ENCODE data around the gene IQCK.

IQCK gene

DNA sequence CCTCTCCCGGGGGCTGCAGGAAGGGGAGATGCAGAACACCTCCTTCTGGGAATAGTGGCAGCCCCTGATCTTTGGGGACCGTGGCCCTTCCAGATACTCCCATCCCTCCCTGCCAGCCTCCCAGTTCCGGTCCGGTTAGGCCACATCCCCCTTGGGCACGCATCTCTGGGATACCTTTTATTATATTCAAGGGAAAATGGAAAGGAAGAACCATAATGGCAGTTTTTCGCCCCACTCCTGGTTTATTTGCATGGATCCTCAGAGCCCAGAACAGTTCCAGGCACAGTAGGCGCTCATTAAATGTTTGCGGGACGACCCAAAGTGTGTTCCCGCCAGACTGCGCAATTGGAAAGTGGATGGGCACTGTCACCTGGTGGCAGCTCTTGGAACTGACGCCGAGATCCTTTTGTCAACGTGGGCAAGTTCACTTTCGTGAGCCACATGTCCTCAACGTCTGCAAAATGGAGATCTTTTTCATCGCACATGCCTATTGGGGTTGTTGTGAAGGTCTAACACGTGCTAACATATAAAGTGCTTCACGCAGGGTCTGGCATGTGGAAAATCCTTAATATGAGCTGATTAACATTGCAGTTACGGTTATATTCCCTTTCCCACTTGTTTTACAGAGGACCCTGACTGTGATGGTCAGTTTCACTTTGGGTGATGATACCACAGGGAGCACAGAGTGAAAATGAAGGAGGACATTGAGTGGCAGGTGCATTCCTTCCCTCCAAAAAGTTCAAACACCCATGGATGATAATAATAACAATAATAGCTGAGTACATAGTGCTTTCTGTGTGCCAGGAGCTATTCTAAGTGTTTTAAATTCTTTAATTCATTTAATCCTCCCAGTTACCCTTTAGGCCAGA, 168.2 kb downstream of the IQCK start (continued):
- TF ChIP-seq KLF1 (tag by site-specific recombination; IDR thresholded peaks at IDR 0.05) (no peak), ZNF660 (tag by site-specific recombination; IDR thresholded peaks at IDR 0.05) (peak; percentile 73), ZBTB1 (tag by site-specific recombination; IDR thresholded peaks at IDR 0.05) (peak; percentile 94; the same call in 1 of the 2 replicates), ZNF239 (tag by site-specific recombination; IDR thresholded peaks at IDR 0.05) (no peak), ZNF600 (tag by site-specific recombination; IDR thresholded peaks at IDR 0.05) (0 out of 2 replicates have a peak, but pooled peaks have one; percentile 57), ZNF292 (tag by site-specific recombination; IDR thresholded peaks at IDR 0.05; ENCODE audit: borderline replicate concordance, low read depth) (no peak), ZNF621 (tag by site-specific recombination; IDR thresholded peaks at IDR 0.05) (no peak), ZNF560 (tag by site-specific recombination; IDR thresholded peaks at IDR 0.05; ENCODE audit: borderline replicate concordance) (no peak), ZNF510 (tag by site-specific recombination; IDR thresholded peaks at IDR 0.05; ENCODE audit: insufficient replicate concordance) (no peak), ZEB2 (tag by site-specific recombination; IDR thresholded peaks at IDR 0.05) (no peak), ZNF529 (tag by site-specific recombination; IDR thresholded peaks at IDR 0.05; ENCODE audit: insufficient replicate concordance) (no peak), ZNF335 (tag by site-specific recombination; conservative IDR thresholded peaks at IDR 0.05) (0 out of 2 replicates have a peak, but pooled peaks have one; percentile 25), SP7 (tag by site-specific recombination; IDR thresholded peaks at IDR 0.05) (peak; percentile 37; the same call in 1 of the 2 replicates), ZNF16 (tag by site-specific recombination; IDR thresholded peaks at IDR 0.05; ENCODE audit: low read depth) (no peak), ZNF791 (tag by site-specific recombination; IDR thresholded peaks at IDR 0.05) (no peak), KLF7 (tag by site-specific recombination; IDR thresholded peaks at IDR 0.05; ENCODE audit: borderline replicate concordance) (no peak), TRIM28 (IDR thresholded peaks at IDR 0.05; ENCODE audit: borderline replicate concordance, low read length) (no peak), ZBTB48 (tag by site-specific recombination; IDR thresholded peaks at IDR 0.05) (no peak), ZNF830 (tag by site-specific recombination; IDR thresholded peaks at IDR 0.05; ENCODE audit: low read depth) (no peak), GLIS1 (tag by site-specific recombination; IDR thresholded peaks at IDR 0.05) (no peak), MZF1 (tag by site-specific recombination; IDR thresholded peaks at IDR 0.05; ENCODE audit: borderline replicate concordance) (0 out of 2 replicates have a peak, but pooled peaks have one; percentile 51)
- TF ChIP-seq, protein P1, sequence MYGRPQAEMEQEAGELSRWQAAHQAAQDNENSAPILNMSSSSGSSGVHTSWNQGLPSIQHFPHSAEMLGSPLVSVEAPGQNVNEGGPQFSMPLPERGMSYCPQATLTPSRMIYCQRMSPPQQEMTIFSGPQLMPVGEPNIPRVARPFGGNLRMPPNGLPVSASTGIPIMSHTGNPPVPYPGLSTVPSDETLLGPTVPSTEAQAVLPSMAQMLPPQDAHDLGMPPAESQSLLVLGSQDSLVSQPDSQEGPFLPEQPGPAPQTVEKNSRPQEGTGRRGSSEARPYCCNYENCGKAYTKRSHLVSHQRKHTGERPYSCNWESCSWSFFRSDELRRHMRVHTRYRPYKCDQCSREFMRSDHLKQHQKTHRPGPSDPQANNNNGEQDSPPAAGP (tag by site-specific recombination; IDR thresholded peaks at IDR 0.05) = 0 out of 2 replicates have a peak, but pooled peaks have one; percentile 27
- TF ChIP-seq, protein P2, sequence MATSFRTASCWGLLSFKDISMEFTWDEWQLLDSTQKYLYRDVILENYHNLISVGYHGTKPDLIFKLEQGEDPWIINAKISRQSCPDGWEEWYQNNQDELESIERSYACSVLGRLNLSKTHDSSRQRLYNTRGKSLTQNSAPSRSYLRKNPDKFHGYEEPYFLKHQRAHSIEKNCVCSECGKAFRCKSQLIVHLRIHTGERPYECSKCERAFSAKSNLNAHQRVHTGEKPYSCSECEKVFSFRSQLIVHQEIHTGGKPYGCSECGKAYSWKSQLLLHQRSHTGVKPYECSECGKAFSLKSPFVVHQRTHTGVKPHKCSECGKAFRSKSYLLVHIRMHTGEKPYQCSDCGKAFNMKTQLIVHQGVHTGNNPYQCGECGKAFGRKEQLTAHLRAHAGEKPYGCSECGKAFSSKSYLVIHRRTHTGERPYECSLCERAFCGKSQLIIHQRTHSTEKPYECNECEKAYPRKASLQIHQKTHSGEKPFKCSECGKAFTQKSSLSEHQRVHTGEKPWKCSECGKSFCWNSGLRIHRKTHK (tag by site-specific recombination; IDR thresholded peaks at IDR 0.05) = no peak
- TF ChIP-seq, protein P3, sequence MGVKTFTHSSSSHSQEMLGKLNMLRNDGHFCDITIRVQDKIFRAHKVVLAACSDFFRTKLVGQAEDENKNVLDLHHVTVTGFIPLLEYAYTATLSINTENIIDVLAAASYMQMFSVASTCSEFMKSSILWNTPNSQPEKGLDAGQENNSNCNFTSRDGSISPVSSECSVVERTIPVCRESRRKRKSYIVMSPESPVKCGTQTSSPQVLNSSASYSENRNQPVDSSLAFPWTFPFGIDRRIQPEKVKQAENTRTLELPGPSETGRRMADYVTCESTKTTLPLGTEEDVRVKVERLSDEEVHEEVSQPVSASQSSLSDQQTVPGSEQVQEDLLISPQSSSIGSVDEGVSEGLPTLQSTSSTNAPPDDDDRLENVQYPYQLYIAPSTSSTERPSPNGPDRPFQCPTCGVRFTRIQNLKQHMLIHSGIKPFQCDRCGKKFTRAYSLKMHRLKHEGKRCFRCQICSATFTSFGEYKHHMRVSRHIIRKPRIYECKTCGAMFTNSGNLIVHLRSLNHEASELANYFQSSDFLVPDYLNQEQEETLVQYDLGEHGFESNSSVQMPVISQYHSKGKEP (tag by site-specific recombination; IDR thresholded peaks at IDR 0.05) = no peak
- TF ChIP-seq, protein P4, sequence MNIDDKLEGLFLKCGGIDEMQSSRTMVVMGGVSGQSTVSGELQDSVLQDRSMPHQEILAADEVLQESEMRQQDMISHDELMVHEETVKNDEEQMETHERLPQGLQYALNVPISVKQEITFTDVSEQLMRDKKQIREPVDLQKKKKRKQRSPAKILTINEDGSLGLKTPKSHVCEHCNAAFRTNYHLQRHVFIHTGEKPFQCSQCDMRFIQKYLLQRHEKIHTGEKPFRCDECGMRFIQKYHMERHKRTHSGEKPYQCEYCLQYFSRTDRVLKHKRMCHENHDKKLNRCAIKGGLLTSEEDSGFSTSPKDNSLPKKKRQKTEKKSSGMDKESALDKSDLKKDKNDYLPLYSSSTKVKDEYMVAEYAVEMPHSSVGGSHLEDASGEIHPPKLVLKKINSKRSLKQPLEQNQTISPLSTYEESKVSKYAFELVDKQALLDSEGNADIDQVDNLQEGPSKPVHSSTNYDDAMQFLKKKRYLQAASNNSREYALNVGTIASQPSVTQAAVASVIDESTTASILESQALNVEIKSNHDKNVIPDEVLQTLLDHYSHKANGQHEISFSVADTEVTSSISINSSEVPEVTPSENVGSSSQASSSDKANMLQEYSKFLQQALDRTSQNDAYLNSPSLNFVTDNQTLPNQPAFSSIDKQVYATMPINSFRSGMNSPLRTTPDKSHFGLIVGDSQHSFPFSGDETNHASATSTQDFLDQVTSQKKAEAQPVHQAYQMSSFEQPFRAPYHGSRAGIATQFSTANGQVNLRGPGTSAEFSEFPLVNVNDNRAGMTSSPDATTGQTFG (tag by site-specific recombination; IDR thresholded peaks at IDR 0.05; ENCODE audit: borderline replicate concordance) = no peak
- TF ChIP-seq, protein P5, sequence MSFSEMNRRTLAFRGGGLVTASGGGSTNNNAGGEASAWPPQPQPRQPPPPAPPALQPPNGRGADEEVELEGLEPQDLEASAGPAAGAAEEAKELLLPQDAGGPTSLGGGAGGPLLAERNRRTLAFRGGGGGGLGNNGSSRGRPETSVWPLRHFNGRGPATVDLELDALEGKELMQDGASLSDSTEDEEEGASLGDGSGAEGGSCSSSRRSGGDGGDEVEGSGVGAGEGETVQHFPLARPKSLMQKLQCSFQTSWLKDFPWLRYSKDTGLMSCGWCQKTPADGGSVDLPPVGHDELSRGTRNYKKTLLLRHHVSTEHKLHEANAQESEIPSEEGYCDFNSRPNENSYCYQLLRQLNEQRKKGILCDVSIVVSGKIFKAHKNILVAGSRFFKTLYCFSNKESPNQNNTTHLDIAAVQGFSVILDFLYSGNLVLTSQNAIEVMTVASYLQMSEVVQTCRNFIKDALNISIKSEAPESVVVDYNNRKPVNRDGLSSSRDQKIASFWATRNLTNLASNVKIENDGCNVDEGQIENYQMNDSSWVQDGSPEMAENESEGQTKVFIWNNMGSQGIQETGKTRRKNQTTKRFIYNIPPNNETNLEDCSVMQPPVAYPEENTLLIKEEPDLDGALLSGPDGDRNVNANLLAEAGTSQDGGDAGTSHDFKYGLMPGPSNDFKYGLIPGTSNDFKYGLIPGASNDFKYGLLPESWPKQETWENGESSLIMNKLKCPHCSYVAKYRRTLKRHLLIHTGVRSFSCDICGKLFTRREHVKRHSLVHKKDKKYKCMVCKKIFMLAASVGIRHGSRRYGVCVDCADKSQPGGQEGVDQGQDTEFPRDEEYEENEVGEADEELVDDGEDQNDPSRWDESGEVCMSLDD (tag by site-specific recombination; IDR thresholded peaks at IDR 0.05) = no peak
- TF ChIP-seq, protein P6, sequence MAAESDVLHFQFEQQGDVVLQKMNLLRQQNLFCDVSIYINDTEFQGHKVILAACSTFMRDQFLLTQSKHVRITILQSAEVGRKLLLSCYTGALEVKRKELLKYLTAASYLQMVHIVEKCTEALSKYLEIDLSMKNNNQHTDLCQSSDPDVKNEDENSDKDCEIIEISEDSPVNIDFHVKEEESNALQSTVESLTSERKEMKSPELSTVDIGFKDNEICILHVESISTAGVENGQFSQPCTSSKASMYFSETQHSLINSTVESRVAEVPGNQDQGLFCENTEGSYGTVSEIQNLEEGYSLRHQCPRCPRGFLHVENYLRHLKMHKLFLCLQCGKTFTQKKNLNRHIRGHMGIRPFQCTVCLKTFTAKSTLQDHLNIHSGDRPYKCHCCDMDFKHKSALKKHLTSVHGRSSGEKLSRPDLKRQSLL (tag by site-specific recombination; IDR thresholded peaks at IDR 0.05) = no peak

All from HEK293 (cell line).